Lung (tissue), 12 donors: ENCODE data around the gene ABR. TPM values are rescaled to one million over a fixed set of nuclear protein-coding genes. Genes with fewer than 3 reads are reported as not detected.

Experiments
- ATAC-seq: fragments of 200-7000 bp; cut with Tn5 transposase; one replicate; pipeline ENCODE4 v1.9.1; 2020; ENCODE audit warnings: moderate number of reproducible peaks; ENCODE audit not compliant: insufficient read depth, low FRiP score
- DNase-seq, 3 donors: peaks; one replicate each; pipeline ENCODE4 v3.0.0-alpha.2; 2013 to 2017
- H3K27ac ChIP-seq, 2 donors: one replicate each; pipeline ENCODE4 v1.5.1; 2013; ENCODE audit warnings: mild to moderate bottlenecking in 2 of 2, moderate library complexity in 2 of 2, control low read depth in 1 of 2, inconsistent platforms in 1 of 2, low read depth in 1 of 2, low read length in 1 of 2
- H3K27me3 ChIP-seq, 3 donors: one replicate each; pipeline ENCODE4 v1.5.1; 2013; ENCODE audit warnings: low read length in 2 of 3; ENCODE audit not compliant: control insufficient read depth in 3 of 3, insufficient read depth in 3 of 3
- H3K36me3 ChIP-seq, 4 donors: one replicate each; pipeline ENCODE4 v1.5.1; 2013; ENCODE audit warnings: low read length in 4 of 4, mild to moderate bottlenecking in 1 of 4, moderate library complexity in 1 of 4; ENCODE audit not compliant: control insufficient read depth in 4 of 4, insufficient read depth in 4 of 4
- H3K4me1 ChIP-seq, 5 donors: one replicate each; pipeline ENCODE4 v1.5.1; 2013; ENCODE audit warnings: low read length in 5 of 5, mild to moderate bottlenecking in 2 of 5, moderate library complexity in 1 of 5; ENCODE audit not compliant: control insufficient read depth in 5 of 5, insufficient read depth in 5 of 5
- H3K4me3 ChIP-seq: one replicate; pipeline ENCODE4 v1.5.1; 2013; ENCODE audit warnings: mild to moderate bottlenecking, control low read depth, moderate library complexity
- H3K9ac ChIP-seq, 2 donors: one replicate each; pipeline ENCODE4 v1.5.1; 2013; ENCODE audit warnings: low read length in 2 of 2, control low read depth in 1 of 2; ENCODE audit not compliant: insufficient read depth in 1 of 2
- H3K9me3 ChIP-seq, 4 donors: one replicate each; pipeline ENCODE4 v1.5.1; 2013; ENCODE audit warnings: low read length in 3 of 4, mild to moderate bottlenecking in 1 of 4, moderate library complexity in 1 of 4; ENCODE audit not compliant: control insufficient read depth in 4 of 4, insufficient read depth in 3 of 4
- WGBS, 2 donors: extraction: QIAGEN DNeasy Blood & Tissue Kit; methylation state at CpG; one replicate each; pipeline ENCODE4 v1.1.7; 2013; 5-methylcytosine and 5-hydroxymethylcytosine counted together
- polyA plus RNA-seq, 2 donors: library from polyadenylated mRNA; stranded (reverse); fragments of 200-250 nt; gene quantifications; one replicate each; pipeline ENCODE4 v1.2.1, GENCODE V29; 2013
- total RNA-seq, 2 donors: library from RNA; depleted of rRNA in 1 of 2; stranded (reverse); fragments of >200 nt in 1 of 2; gene quantifications; one replicate each; pipeline ENCODE4 v1.2.1, GENCODE V29; 2014 to 2021
- TF ChIP-seq, protein P1 (sequence below): IDR thresholded peaks from 2 replicates; pipeline ENCODE4 v1.5.1; 2012; ENCODE audit warnings: mild to moderate bottlenecking; ENCODE audit errors: control extremely low read depth, extremely low read depth
- donor health status: control.
- donor health status: control.
- donor health status: Bipolar disorder and iron deficiency.
- donor health status: healthy.
- donor health status: DM: yes; HTN: yes; CAD: no.

The ABR gene
- total and polyA plus RNA-seq, 4 donors: 54.8 to 187 (median 70.2) TPM

DNA sequence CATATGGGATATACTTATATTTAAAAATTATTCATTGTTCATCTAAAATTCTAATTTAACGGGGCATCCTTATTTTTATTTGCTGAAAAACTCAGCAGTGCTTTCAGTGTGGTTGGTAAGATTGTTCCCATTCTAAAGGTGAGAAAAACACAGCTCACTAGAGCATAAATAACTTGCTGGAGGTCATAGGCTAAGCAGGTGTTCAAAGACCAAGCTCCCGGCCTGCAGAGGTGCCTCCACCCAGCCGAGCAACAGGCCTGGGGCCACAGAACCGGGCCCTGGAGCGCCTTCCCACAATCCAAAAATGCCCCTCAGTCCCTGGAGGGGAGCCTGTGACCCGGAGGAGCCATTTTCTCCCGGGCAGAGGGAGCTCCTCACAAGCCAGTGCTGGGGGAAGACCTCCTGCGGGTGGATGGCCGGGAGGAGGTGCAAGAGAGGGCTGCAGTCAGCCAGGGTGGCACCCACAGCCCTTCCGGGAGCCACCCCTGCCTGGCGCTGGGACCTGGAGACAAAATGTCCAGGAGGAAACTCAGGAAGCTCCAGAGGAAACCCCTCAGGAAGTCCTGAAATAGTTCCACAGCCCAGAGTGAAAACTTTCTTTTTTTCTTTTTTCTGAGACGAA lies 14.7 kb downstream of the ABR start:
- ATAC-seq (no peak), DNase-seq (no peak)
- TF ChIP-seq, protein P1, sequence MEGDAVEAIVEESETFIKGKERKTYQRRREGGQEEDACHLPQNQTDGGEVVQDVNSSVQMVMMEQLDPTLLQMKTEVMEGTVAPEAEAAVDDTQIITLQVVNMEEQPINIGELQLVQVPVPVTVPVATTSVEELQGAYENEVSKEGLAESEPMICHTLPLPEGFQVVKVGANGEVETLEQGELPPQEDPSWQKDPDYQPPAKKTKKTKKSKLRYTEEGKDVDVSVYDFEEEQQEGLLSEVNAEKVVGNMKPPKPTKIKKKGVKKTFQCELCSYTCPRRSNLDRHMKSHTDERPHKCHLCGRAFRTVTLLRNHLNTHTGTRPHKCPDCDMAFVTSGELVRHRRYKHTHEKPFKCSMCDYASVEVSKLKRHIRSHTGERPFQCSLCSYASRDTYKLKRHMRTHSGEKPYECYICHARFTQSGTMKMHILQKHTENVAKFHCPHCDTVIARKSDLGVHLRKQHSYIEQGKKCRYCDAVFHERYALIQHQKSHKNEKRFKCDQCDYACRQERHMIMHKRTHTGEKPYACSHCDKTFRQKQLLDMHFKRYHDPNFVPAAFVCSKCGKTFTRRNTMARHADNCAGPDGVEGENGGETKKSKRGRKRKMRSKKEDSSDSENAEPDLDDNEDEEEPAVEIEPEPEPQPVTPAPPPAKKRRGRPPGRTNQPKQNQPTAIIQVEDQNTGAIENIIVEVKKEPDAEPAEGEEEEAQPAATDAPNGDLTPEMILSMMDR: no peak
- 39 to 49% methylated on average over 11 to 12 of the region's 12 CpGs for WGBS, 2 donors
- Histone ChIP-seq H3K36me3 (peaks cover 0 to 3% (median 0%) of the 10 kb centered on the region in 4 donors), H3K4me1 (peaks cover 0 to 14% (median 0%) of the 10 kb centered on the region in 5 donors), H3K27ac (peak overlapping the region in 1 of 2 donors; percentile 41), H3K4me3 (no peak overlapping the region), H3K9me3 (no peaks in the 10 kb centered on the region), H3K9ac (no peak overlapping the region), H3K27me3 (no peaks in the 10 kb centered on the region)

GRCh38 chr17:1162116-1162855 lies 17.5 kb downstream of the ABR start:
- WGBS, 2 donors: 88 to 90% methylated on average over 16 of the region's 16 CpGs
- Histone ChIP-seq H3K27ac (no peak overlapping the region), H3K36me3 (peaks cover 0 to 3% (median 0%) of the 10 kb centered on the region in 4 donors), H3K27me3 (no peaks in the 10 kb centered on the region), H3K4me1 (peaks cover 0 to 11% (median 0%) of the 10 kb centered on the region in 5 donors), H3K9me3 (no peaks in the 10 kb centered on the region), H3K9ac (no peak overlapping the region), H3K4me3 (no peak overlapping the region)
- no peak for DNase-seq
- TF ChIP-seq, protein P1: no peak
- no peak for ATAC-seq

DNA sequence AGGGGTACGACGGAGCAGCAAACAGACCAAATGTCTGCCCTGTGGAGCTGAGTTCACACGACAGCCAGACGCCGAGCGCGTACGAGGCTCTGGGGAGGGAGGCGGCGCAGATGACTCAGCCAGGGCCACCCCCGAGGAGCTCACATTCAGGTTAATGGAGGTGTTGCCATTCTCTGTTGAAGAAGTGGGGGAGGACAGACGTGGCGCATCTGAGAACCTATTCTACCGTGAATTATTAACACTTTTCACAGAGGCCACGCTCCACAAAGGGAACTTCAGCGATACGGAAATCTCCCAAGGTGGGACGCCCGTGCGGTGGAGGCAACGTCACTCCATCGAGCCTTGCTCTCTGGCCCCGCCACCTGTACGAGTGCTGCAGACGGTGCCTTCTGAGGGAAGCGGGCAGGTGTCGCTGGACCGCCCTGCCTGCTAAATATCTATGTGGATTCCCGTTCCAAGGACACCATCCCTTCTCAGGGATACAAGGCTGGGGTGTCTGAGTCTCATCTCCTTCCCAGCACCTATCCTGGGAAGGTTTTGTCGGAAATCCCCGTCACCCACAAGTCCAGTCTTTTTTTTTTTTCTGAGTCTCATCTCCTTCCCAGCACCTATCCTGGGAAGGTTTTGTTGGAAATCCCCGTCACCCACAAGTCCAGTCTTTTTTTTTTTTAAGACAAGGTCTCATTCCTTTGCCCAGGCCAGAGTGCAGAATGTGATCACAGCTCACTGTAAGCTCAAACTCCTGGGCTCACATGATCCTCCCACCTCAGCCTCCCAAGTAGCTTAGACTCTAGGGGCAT lies 19.0 kb downstream of the ABR start:
- WGBS, 2 donors: 91% methylated on average over 32 of the region's 32 CpGs
- Histone ChIP-seq H3K27ac (no peak overlapping the region), H3K36me3 (peaks cover 0 to 2% (median 0%) of the 10 kb centered on the region in 4 donors), H3K4me3 (no peak overlapping the region), H3K9me3 (no peaks in the 10 kb centered on the region), H3K9ac (no peak overlapping the region), H3K4me1 (no peaks in the 10 kb centered on the region), H3K27me3 (no peaks in the 10 kb centered on the region)
- DNase-seq (no peak), ATAC-seq (no peak)
- TF ChIP-seq, protein P1: no peak
